Keratinocyte (primary cell): ENCODE data around the gene STRAP. TPM values are rescaled to one million over a fixed set of nuclear protein-coding genes. Genes with fewer than 3 reads are reported as not detected.

ENCODE experiments used
- DNase-seq: peaks from one replicate; pipeline ENCODE4 v3.0.0-alpha.2; 2011; ENCODE audit warnings: low read depth, missing footprints, low spot score
- FAIRE-seq: peaks from 2 replicates; lab custom pipeline; 2011; peaks lifted over from hg19 to GRCh38; lab: Jason Lieb, UNC
- H2AFZ ChIP-seq: 2 replicates; pipeline ENCODE4 v1.6.0; 2012; ENCODE audit warnings: low read length, control low read depth, inconsistent platforms; ENCODE audit not compliant: control insufficient read depth
- H3K27ac ChIP-seq: 2 replicates; pipeline ENCODE4 v1.5.1; 2011; ENCODE audit warnings: low read length; ENCODE audit not compliant: control insufficient read depth, insufficient read depth
- H3K27me3 ChIP-seq: 3 replicates; pipeline ENCODE4 v1.6.0; 2011; ENCODE audit warnings: low read length; ENCODE audit not compliant: control insufficient read depth, insufficient read depth; ENCODE audit errors: extremely low read depth
- H3K36me3 ChIP-seq, 2 experiments: 2 replicates in 1 of 2; 3 replicates in 1 of 2; pipeline ENCODE4 v1.5.1; 2011; ENCODE audit warnings: low read length in 2 of 2, mild to moderate bottlenecking in 1 of 2; ENCODE audit not compliant: control insufficient read depth in 2 of 2, insufficient read depth in 2 of 2; ENCODE audit errors: extremely low read depth in 1 of 2
- H3K4me1 ChIP-seq: 3 replicates; pipeline ENCODE4 v1.5.1; 2011; ENCODE audit warnings: low read length; ENCODE audit not compliant: control insufficient read depth, insufficient read depth; ENCODE audit errors: extremely low read depth
- H3K4me2 ChIP-seq: 3 replicates; pipeline ENCODE4 v1.6.0; 2011; ENCODE audit warnings: low read depth, low read length; ENCODE audit not compliant: control insufficient read depth, insufficient read depth; ENCODE audit errors: extremely low read depth
- H3K4me3 ChIP-seq, 3 experiments: fragments of 200-600 bp in 1 of 3; sonication (generic) in 1 of 3; 2 replicates in 2 of 3; 3 replicates in 1 of 3; pipeline ENCODE4 v1.5.1; 2011 to 2016; ENCODE audit warnings: low read length in 3 of 3, mild to moderate bottlenecking in 3 of 3, control low read depth in 2 of 3, inconsistent platforms in 1 of 3, low read depth in 1 of 3, mixed read lengths in 1 of 3, mixed run types in 1 of 3, moderate library complexity in 1 of 3; ENCODE audit not compliant: control insufficient read depth in 2 of 3, insufficient read depth in 2 of 3; ENCODE audit errors: extremely low read depth in 1 of 3
- H3K79me2 ChIP-seq: 2 replicates; pipeline ENCODE4 v1.6.0; 2012; ENCODE audit warnings: low read length; ENCODE audit not compliant: control insufficient read depth, insufficient read depth
- H3K9ac ChIP-seq: 3 replicates; pipeline ENCODE4 v1.6.0; 2011; ENCODE audit warnings: low read length; ENCODE audit not compliant: control insufficient read depth, insufficient read depth; ENCODE audit errors: extremely low read depth
- H3K9me1 ChIP-seq: 3 replicates; pipeline ENCODE4 v1.6.0; 2011; ENCODE audit warnings: low read length; ENCODE audit not compliant: control insufficient read depth, insufficient read depth; ENCODE audit errors: extremely low read depth
- H3K9me3 ChIP-seq: 2 replicates; pipeline ENCODE4 v1.5.1; 2012; ENCODE audit warnings: low read depth, low read length; ENCODE audit not compliant: control insufficient read depth
- H4K20me1 ChIP-seq: 3 replicates; pipeline ENCODE4 v1.6.0; 2011; ENCODE audit warnings: low read length; ENCODE audit not compliant: control insufficient read depth, insufficient read depth; ENCODE audit errors: extremely low read depth
- EZH2 ChIP-seq: IDR thresholded peaks from one replicate; pipeline ENCODE4 v1.6.1; 2012; ENCODE audit warnings: inconsistent platforms, mild to moderate bottlenecking, low read length, moderate library complexity
- dilution Hi-C: fragments of 300-500 bp; cut with MboI; formaldehyde crosslinking; loops from one replicate; pipeline ENCODE4 v1.7.0; 2020; ENCODE audit warnings: low sequenced_read_pairs; ENCODE audit not compliant: extremely low pct_ligation_motif_present
- polyA plus RNA-seq, 5 experiments: library from polyadenylated mRNA; depleted of rRNA in 3 of 5; stranded (reverse) in 3 of 5; stranded (forward) in 1 of 5; unstranded in 1 of 5; fragments of >200 nt; gene quantifications; 1 replicate in 1 of 5; 2 replicates in 3 of 5; 3 replicates in 1 of 5; pipeline versions ENCODE4 v1.2.1 to v1.2.3, GENCODE V29; 2011 to 2012; ENCODE audit warnings: missing spikeins in 2 of 5, low read depth in 1 of 5, low replicate concordance in 1 of 5
- TF ChIP-seq, protein P1 (sequence below), 3 experiments: IDR thresholded peaks in 1 of 3; conservative IDR thresholded peaks in 1 of 3; optimal IDR thresholded peaks in 1 of 3; 2 replicates in 2 of 3; 3 replicates in 1 of 3; pipeline versions ENCODE3 to v1.5.1; 2011; ENCODE audit warnings: low read length in 3 of 3, mild to moderate bottlenecking in 3 of 3, moderate library complexity in 2 of 3, control low read depth in 1 of 3, inconsistent platforms in 1 of 3; ENCODE audit not compliant: insufficient read depth in 2 of 3; ENCODE audit errors: extremely low read depth in 1 of 3

The STRAP gene
- polyA plus RNA-seq, 1 donor (not counting 4 experiments of a cell fraction or from before 2014, with no cell fraction given) = 210 TPM

DNA sequence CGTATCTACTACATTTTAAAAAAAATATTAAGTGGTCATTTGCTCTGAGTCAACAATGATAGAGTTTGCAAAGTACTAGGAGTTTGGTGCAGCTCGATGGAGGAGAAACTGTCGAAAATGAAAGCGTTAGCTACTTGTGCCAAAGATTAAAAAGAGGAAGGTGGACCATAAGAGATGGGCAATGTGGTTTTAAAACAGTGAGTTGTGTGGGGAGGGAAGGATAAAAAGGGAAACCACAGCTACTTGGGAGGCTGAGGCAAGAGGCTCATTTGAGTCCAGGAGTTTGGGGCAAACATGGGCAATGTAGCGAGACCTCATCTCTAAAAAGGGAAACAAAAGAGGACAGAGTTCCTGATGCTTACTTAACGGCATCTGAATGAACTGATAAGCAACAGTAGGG is 18.2 kb upstream of the STRAP start:
- FAIRE-seq = no peak
- dilution Hi-C loops = no loop called here
- H3K79me2 ChIP-seq = no peaks in the 10 kb centered on the region

DNA sequence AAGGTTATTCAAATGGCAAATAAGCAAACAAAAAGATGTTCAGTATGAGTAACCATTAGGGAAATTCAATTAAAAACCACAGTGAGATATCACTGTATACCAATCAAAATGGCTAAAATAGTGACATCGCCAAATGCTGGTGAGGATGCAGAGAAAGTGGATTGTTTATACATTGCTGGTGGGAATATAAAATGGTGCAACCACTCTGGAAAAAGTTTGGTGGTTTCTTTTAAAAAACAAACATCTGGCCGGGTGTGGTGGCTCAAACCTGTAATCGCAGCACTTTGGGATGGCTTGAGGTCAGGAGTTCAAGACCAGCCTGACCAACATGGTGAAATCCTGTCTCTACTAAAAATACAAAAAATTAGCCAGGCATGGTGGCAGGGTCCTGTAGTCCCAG is 14.0 kb upstream of the STRAP start:
- TF ChIP-seq, protein P1, sequence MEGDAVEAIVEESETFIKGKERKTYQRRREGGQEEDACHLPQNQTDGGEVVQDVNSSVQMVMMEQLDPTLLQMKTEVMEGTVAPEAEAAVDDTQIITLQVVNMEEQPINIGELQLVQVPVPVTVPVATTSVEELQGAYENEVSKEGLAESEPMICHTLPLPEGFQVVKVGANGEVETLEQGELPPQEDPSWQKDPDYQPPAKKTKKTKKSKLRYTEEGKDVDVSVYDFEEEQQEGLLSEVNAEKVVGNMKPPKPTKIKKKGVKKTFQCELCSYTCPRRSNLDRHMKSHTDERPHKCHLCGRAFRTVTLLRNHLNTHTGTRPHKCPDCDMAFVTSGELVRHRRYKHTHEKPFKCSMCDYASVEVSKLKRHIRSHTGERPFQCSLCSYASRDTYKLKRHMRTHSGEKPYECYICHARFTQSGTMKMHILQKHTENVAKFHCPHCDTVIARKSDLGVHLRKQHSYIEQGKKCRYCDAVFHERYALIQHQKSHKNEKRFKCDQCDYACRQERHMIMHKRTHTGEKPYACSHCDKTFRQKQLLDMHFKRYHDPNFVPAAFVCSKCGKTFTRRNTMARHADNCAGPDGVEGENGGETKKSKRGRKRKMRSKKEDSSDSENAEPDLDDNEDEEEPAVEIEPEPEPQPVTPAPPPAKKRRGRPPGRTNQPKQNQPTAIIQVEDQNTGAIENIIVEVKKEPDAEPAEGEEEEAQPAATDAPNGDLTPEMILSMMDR (optimal IDR thresholded peaks at IDR 0.05 in 1 of 3, IDR thresholded peaks at IDR 0.05 in 1 of 3, conservative IDR thresholded peaks at IDR 0.05 in 1 of 3; ENCODE audit: extremely low read depth in 1 of 3, insufficient read depth in 2 of 3, low read length in 3 of 3) = no peak
- no peak for TF ChIP-seq EZH2
- H3K9me1 ChIP-seq = no peaks in the 10 kb centered on the region
- FAIRE-seq = no peak

More for the DNA sequence above, 18.2 kb upstream of the STRAP start:
- no peak overlapping the region for H3K27ac ChIP-seq
- H2AFZ ChIP-seq = no peak overlapping the region
- no peak overlapping the region for H3K4me2 ChIP-seq
- no peaks in the 10 kb centered on the region for H3K9me3 ChIP-seq
- H3K4me3 ChIP-seq = no peak overlapping the region
- H3K27me3 ChIP-seq = no peaks in the 10 kb centered on the region
- no peaks in the 10 kb centered on the region for H3K4me1 ChIP-seq
- no peak for DNase-seq
- no peak for TF ChIP-seq EZH2
- TF ChIP-seq, protein P1 (optimal IDR thresholded peaks at IDR 0.05 in 1 of 3, IDR thresholded peaks at IDR 0.05 in 1 of 3, conservative IDR thresholded peaks at IDR 0.05 in 1 of 3; ENCODE audit: extremely low read depth in 1 of 3, insufficient read depth in 2 of 3, low read length in 3 of 3) = no peak
- no peaks in the 10 kb centered on the region for H4K20me1 ChIP-seq
- no peak overlapping the region for H3K9ac ChIP-seq
- H3K9me1 ChIP-seq = no peaks in the 10 kb centered on the region
- no peaks in the 10 kb centered on the region for H3K36me3 ChIP-seq

More for the DNA sequence above, 14.0 kb upstream of the STRAP start:
- dilution Hi-C loops = no loop called here
- Histone ChIP-seq H3K27ac (no peak overlapping the region), H4K20me1 (no peaks in the 10 kb centered on the region), H3K79me2 (no peaks in the 10 kb centered on the region), H3K27me3 (no peaks in the 10 kb centered on the region), H3K4me1 (no peaks in the 10 kb centered on the region), H3K36me3 (no peaks in the 10 kb centered on the region), H3K4me2 (no peak overlapping the region), H2AFZ (no peak overlapping the region), H3K9me3 (no peaks in the 10 kb centered on the region), H3K9ac (no peak overlapping the region), H3K4me3 (no peak overlapping the region)
- no peak for DNase-seq
